ENCODE data around the gene ETFA.

Gene ETFA

GRCh38 chr15:76197703-76198455 is 113.4 kb downstream of the ETFA start:
- Histone ChIP-seq H2AFZ (ENCODE audit: low read length) (no peak overlapping the region), H3K9me3 (replicated peaks; ENCODE audit: insufficient read depth, low read length) (no peaks in the 10 kb centered on the region), H3K9me2 (replicated peaks; ENCODE audit: insufficient read depth, low read length) (no peaks in the 10 kb centered on the region), H3K4me3 (ENCODE audit: low read length) (no peak overlapping the region), H3K4me2 (ENCODE audit: low read depth, low read length) (no peak overlapping the region), H3K27ac (ENCODE audit: low read length) (no peak overlapping the region), H4K20me1 (ENCODE audit: insufficient read depth, low read length) (no peaks in the 10 kb centered on the region), H3K4me1 (ENCODE audit: low read length) (no peaks in the 10 kb centered on the region), H3K9ac (ENCODE audit: low read length) (no peak overlapping the region), H3K27me3 (replicated peaks; ENCODE audit: insufficient read depth, low read length) (no peaks in the 10 kb centered on the region), H3F3A (ENCODE audit: insufficient read depth, low read length) (no peaks in the 10 kb centered on the region), H3K79me2 (ENCODE audit: low read length) (no peaks in the 10 kb centered on the region), H3K36me3 (replicated peaks; ENCODE audit: insufficient read depth, low read length) (no peaks in the 10 kb centered on the region)
- TF ChIP-seq EZH2 (optimal IDR thresholded peaks at IDR 0.05; ENCODE audit: low read depth, low read length) (no peak), CTCF (IDR thresholded peaks at IDR 0.05; ENCODE audit: low read length) (no peak), EZH2phosphoT487 (IDR thresholded peaks at IDR 0.05; ENCODE audit: low read length) (no peak)
- DNase-seq: no peak

DNA sequence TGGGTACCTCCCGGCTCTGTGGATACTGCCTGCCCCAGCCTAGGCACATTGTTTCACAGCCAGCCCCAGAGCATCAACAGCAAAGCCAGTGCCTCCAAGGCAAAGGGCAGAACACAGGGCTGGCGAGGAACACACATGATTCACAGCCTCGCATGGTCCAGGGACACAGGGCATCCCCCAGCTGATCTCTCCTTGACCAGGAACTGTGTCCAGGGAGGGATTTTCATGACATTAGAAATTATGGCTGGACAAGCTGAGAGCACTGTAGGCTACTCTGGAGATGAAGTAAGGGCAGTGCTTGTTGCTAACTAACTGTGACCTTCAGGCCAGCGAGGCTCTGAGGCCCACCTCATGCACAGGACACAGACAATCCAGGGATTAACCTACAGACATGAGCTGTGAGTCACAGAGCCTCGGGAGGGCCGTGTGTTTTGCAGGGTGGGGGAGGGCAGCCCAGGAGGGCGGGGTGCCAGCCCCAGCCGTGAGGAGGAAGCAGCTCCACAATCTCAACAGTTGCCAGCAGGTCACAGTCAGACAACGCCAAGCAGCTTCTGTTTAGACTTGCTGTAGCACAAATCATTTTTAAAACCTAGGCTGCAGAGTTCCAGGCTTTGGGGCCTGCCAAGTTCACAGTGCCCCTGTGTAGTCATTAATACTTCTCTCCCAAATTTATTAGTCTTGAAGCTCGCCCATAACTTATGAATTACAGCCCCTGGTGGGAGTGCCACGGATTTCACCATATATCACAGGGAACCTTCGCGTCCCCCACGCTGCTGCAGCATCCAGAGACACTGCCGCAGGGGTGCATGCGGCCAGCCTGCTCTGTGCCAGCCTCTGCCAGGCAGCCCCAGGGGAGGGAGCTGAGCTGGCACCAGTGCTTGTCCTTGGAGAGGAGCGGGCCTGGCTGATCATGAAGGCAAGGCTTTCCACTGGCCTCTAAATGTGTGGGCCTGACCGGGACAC is 114.7 kb downstream of the ETFA start:
- H3K27ac ChIP-seq (ENCODE audit: low read length): no peak overlapping the region
- no peak for DNase-seq

More for the DNA sequence above, 114.7 kb downstream of the ETFA start:
- Histone ChIP-seq H3K9me3 (replicated peaks; ENCODE audit: insufficient read depth, low read length) (no peaks in the 10 kb centered on the region), H3K4me2 (ENCODE audit: low read depth, low read length) (no peak overlapping the region), H3K79me2 (ENCODE audit: low read length) (no peaks in the 10 kb centered on the region), H3K4me3 (ENCODE audit: low read length) (no peak overlapping the region), H2AFZ (ENCODE audit: low read length) (no peak overlapping the region), H3F3A (ENCODE audit: insufficient read depth, low read length) (no peaks in the 10 kb centered on the region), H3K9ac (ENCODE audit: low read length) (no peak overlapping the region), H3K27me3 (replicated peaks; ENCODE audit: insufficient read depth, low read length) (no peaks in the 10 kb centered on the region), H4K20me1 (ENCODE audit: insufficient read depth, low read length) (no peaks in the 10 kb centered on the region), H3K4me1 (ENCODE audit: low read length) (no peaks in the 10 kb centered on the region), H3K36me3 (replicated peaks; ENCODE audit: insufficient read depth, low read length) (no peaks in the 10 kb centered on the region), H3K9me2 (replicated peaks; ENCODE audit: insufficient read depth, low read length) (no peaks in the 10 kb centered on the region)
- no peak for TF ChIP-seq EZH2 (optimal IDR thresholded peaks at IDR 0.05; ENCODE audit: low read depth, low read length)
- no peak for TF ChIP-seq EZH2phosphoT487 (IDR thresholded peaks at IDR 0.05; ENCODE audit: low read length)
- TF ChIP-seq CTCF (IDR thresholded peaks at IDR 0.05; ENCODE audit: low read length): no peak
